Neural crest cell (in vitro differentiated cells): ENCODE measurements around the gene LPAR6. TPM values are rescaled to one million over a fixed set of nuclear protein-coding genes. Genes with fewer than 3 reads are reported as not detected.
A peak's percentile ranks its signal among the peaks of the same experiment; 100 is the strongest.
"Not testable (repeated sequence)": the region's sequence is repeated elsewhere in the genome, so short reads cannot be mapped to it uniquely, and the experiment has no call there.

Experiments
- DNase-seq: peaks from one replicate; pipeline ENCODE4 v3.0.0; 2021; ENCODE audit warnings: low read depth, mixed read lengths, low spot score
- H3K27ac Mint-ChIP-seq: one replicate; pipeline ENCODE4 v1.8.0; 2021; ENCODE audit warnings: mild to moderate bottlenecking, mixed read lengths; ENCODE audit not compliant: unreplicated experiment
- H3K27me3 Mint-ChIP-seq: 2 replicates; pipeline ENCODE4 v1.8.0; 2021; ENCODE audit warnings: low read depth, mild to moderate bottlenecking, mixed read lengths
- H3K36me3 Mint-ChIP-seq: 2 replicates; pipeline ENCODE4 v1.8.0; 2021; ENCODE audit warnings: low read depth, mild to moderate bottlenecking, mixed read lengths
- H3K4me1 Mint-ChIP-seq: 2 replicates; pipeline ENCODE4 v1.8.0; 2021; ENCODE audit warnings: mixed read lengths
- H3K4me3 Mint-ChIP-seq: one replicate; pipeline ENCODE4 v1.8.0; 2021; ENCODE audit warnings: mild to moderate bottlenecking, mixed read lengths
- H3K9me3 Mint-ChIP-seq: 2 replicates; pipeline ENCODE4 v1.8.0; 2021; ENCODE audit warnings: mixed read lengths
- long read RNA-seq: library from polyadenylated mRNA; unstranded; transcript quantifications from one replicate; pipeline ENCODE4 v2.0.0, GENCODE V29; 2020
- total RNA-seq: library from RNA; stranded (reverse); gene quantifications from 2 replicates; pipeline ENCODE4 v1.2.1, GENCODE V29; 2021
- TF ChIP-seq, protein P1 (sequence below): fragments of 200-600 bp; sonication (generic); conservative IDR thresholded peaks from 2 replicates; pipeline ENCODE4 v1.5.0; 2021; ENCODE audit warnings: antibody characterized with exemption, mild to moderate bottlenecking

The LPAR6 gene
- 22.3 and 23.8 TPM in 2 replicates for total RNA-seq
- long read RNA-seq, transcript LPAR6-208 (2 exons, 534 nt) = major isoform, 8 of 106 reads
- long read RNA-seq, partial matches to known transcripts = 97 of 106 reads
- long read RNA-seq, other reads (novel, unspliced or antisense) = 1 of 106 reads

GRCh38 chr13:48412881-48413351 lies at the start of gene LPAR6:
Gene LPAR6, minus strand, starts transcription at chr13:48413113. Its CDS starts 690 bp downstream, at chr13:48412423.
- Mint-ChIP-seq H3K36me3 (peaks cover 35% of the 10 kb centered on the region), H3K4me3 (peak within 1 kb of the TSS; percentile 98), H3K27ac (peak within 1 kb of the TSS; percentile 99), H3K27me3 (no peaks in the 10 kb centered on the region), H3K4me1 (peaks cover 37% of the 10 kb centered on the region), H3K9me3 (peaks cover 8% of the 10 kb centered on the region)
- TF ChIP-seq, protein P1, sequence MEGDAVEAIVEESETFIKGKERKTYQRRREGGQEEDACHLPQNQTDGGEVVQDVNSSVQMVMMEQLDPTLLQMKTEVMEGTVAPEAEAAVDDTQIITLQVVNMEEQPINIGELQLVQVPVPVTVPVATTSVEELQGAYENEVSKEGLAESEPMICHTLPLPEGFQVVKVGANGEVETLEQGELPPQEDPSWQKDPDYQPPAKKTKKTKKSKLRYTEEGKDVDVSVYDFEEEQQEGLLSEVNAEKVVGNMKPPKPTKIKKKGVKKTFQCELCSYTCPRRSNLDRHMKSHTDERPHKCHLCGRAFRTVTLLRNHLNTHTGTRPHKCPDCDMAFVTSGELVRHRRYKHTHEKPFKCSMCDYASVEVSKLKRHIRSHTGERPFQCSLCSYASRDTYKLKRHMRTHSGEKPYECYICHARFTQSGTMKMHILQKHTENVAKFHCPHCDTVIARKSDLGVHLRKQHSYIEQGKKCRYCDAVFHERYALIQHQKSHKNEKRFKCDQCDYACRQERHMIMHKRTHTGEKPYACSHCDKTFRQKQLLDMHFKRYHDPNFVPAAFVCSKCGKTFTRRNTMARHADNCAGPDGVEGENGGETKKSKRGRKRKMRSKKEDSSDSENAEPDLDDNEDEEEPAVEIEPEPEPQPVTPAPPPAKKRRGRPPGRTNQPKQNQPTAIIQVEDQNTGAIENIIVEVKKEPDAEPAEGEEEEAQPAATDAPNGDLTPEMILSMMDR = no peak
- DNase-seq = no peak

GRCh38 chr13:48457578-48458242 lies 44.8 kb upstream of the LPAR6 start:
- Mint-ChIP-seq H3K36me3 (peaks cover 29% of the 10 kb centered on the region), H3K9me3 (peaks cover 2% of the 10 kb centered on the region), H3K4me3 (no peak overlapping the region), H3K4me1 (no peaks in the 10 kb centered on the region), H3K27ac (no peak overlapping the region), H3K27me3 (no peaks in the 10 kb centered on the region)
- DNase-seq = no peak
- TF ChIP-seq, protein P1 = no peak

- Mint-ChIP-seq H3K27me3 (no peaks in the 10 kb centered on the region), H3K36me3 (peaks cover 33% of the 10 kb centered on the region), H3K27ac (no peak overlapping the region), H3K4me3 (no peak overlapping the region), H3K9me3 (peaks cover 2% of the 10 kb centered on the region), H3K4me1 (no peaks in the 10 kb centered on the region)
- TF ChIP-seq, protein P1 = no peak
- no peak for DNase-seq
Measured at GRCh38 chr13:48456546-48456945, 43.6 kb upstream of the LPAR6 start.

DNA sequence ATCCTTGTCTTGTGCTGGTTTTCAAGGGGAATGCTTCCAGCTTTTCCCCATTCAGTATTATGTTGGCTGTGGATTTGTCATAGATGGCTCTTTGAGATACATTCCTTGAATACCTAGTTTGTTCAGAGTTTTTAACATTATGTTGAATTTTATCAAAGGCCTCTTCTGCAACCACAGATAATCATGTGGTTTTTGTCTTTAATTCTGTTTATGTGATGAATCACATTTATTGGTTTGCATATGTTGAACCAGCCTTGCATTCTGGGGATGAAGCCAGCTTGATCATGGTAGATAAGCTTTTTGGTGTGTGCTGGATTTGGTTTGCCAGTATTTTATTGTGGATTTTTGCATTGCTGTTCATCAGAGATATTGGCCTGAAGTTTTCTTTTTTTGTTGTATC lies 38.3 kb upstream of the LPAR6 start:
- H3K4me3 Mint-ChIP-seq, H3K27me3 Mint-ChIP-seq, H3K9me3 Mint-ChIP-seq, H3K4me1 Mint-ChIP-seq, H3K27ac Mint-ChIP-seq, DNase-seq: not testable (repeated sequence)
- H3K36me3 Mint-ChIP-seq = peaks cover 34% of the 10 kb centered on the region

GRCh38 chr13:48449656-48450055 lies 36.7 kb upstream of the LPAR6 start:
- Mint-ChIP-seq H3K27me3 (no peaks in the 10 kb centered on the region), H3K27ac (no peak overlapping the region), H3K4me3 (no peak overlapping the region), H3K4me1 (no peaks in the 10 kb centered on the region), H3K9me3 (peaks cover 6% of the 10 kb centered on the region), H3K36me3 (peaks cover 31% of the 10 kb centered on the region)
- TF ChIP-seq, protein P1 = no peak
- no peak for DNase-seq

GRCh38 chr13:48448959-48449614 lies 36.2 kb upstream of the LPAR6 start:
- DNase-seq = no peak
- TF ChIP-seq, protein P1 = no peak
- Mint-ChIP-seq H3K27me3 (no peaks in the 10 kb centered on the region), H3K9me3 (peaks cover 6% of the 10 kb centered on the region), H3K36me3 (peaks cover 31% of the 10 kb centered on the region), H3K4me3 (no peak overlapping the region), H3K4me1 (no peaks in the 10 kb centered on the region), H3K27ac (no peak overlapping the region)
